GM20000 (cell line): Measurements from ENCODE around the gene ARFGEF3.

Experiments
- DNase-seq: peaks from one replicate; pipeline ENCODE4 v3.0.0; 2012; ENCODE audit warnings: low spot score
- CTCF ChIP-seq: IDR thresholded peaks from 2 replicates; pipeline ENCODE4 v1.5.1; 2012; ENCODE audit warnings: mild to moderate bottlenecking, control low read depth; ENCODE audit errors: extremely low read depth, missing control alignments

The ARFGEF3 gene

GRCh38 chr6:138264372-138264880 lies 102.7 kb downstream of the ARFGEF3 start:
- no peak for TF ChIP-seq CTCF

DNA sequence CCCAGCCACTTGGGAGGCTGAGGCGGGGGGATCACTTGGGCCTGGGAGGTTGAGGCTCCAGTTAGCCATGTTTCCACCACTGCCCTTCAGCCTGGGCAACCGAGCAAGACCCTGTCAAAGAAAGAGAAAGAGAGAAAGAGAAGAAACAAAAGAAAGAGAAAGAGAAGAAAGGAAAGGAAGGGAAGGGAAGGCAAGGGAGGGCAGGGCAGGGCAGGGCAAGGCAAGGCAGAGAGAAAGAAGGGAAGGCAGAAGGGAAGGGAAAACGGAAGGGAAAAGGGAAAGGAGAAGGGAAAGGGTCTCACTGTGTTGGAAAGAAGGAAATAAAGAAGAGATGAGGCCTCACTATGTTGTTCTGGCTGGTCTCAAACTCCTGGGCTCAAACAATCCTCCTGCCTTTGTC lies 104.4 kb downstream of the ARFGEF3 start:
- TF ChIP-seq CTCF, result no peak
- DNase-seq, result no peak

More at GRCh38 chr6:138264372-138264880, 102.7 kb downstream of the ARFGEF3 start:
- DNase-seq, result no peak

DNA sequence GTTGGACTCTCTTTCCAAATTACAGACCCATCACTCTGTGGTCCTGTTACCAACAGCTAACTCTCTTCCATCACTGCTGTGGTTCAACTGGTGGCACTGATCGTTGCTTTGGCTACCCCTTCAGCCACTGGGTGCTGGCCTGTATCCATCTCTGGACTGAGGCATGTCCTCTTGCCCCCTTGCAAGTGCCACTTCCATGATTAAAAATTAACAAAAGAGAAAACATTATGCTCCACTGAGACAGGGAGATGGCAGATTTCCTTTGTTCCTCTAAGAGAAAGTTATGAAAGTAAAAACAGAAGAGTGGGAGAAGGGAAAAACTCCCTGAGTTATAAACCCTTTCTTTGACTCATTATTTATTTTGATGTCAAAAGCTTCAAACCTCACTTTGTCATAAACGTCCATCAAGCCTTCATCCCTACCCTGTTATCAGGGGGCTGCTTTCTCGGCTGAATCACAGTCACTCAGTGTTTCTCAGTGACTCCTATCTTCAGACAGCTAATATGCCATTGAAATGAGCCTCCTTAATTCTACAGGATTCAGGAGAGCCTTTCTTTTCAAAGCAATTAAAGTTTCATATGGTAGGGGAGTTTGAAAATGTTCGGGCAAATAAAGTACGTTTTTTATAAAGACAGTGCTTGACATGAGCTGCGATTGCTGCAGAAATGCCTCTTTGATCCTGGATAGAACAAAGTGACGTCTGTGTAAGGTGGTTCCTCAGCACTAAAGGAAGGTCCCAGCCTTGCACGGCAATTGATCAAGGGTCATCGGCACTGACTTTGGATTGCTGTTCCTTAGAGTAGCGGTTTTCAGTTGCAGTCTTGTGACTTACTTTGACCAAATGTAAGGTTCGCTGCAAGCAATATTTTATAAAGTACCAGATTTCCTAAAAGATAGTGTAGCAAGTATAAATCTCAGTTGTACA lies 106.5 kb downstream of the ARFGEF3 start:
- no peak for DNase-seq
- no peak for TF ChIP-seq CTCF

DNA sequence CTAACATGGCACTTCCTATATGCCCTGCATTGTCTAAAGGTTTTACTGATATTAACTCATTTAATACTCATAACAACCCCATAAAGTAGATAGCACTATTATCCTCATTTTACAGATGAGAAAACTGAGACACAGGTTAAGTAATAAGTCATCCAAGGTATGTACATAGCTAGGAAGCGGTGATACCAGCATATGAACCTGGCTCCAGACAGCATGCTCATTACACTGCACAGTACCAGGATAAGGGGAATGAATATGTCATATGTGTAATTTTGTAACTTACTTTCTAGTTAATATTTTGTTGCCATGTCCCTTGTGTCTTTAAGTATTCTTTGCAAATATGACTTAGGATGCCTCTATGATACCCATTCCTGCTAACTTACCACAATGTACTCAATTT lies 109.7 kb downstream of the ARFGEF3 start:
- DNase-seq, result no peak
- TF ChIP-seq CTCF, result no peak

GRCh38 chr6:138272533-138273315 lies 111.0 kb downstream of the ARFGEF3 start:
- TF ChIP-seq CTCF, result no peak
- no peak for DNase-seq

- DNase-seq, result no peak
Measured at GRCh38 chr6:138275976-138276375, 114.2 kb downstream of the ARFGEF3 start.

More at GRCh38 chr6:138275976-138276375, 114.2 kb downstream of the ARFGEF3 start:
- TF ChIP-seq CTCF, result no peak
